GM18499 (cell line): ENCODE measurements around the gene TATDN3.
A peak's percentile ranks its signal among the peaks of the same experiment; 100 is the strongest.
"Not testable (repeated sequence)": the region's sequence is repeated elsewhere in the genome, so short reads cannot be mapped to it uniquely, and the experiment has no call there.

Source experiments
- ATAC-seq: cut with Tn5 transposase; IDR thresholded peaks from one replicate; pipeline ENCODE4 v1.9.1; 2021; ENCODE audit warnings: moderate number of reproducible peaks; ENCODE audit not compliant: insufficient read depth, unreplicated experiment

The TATDN3 gene

DNA sequence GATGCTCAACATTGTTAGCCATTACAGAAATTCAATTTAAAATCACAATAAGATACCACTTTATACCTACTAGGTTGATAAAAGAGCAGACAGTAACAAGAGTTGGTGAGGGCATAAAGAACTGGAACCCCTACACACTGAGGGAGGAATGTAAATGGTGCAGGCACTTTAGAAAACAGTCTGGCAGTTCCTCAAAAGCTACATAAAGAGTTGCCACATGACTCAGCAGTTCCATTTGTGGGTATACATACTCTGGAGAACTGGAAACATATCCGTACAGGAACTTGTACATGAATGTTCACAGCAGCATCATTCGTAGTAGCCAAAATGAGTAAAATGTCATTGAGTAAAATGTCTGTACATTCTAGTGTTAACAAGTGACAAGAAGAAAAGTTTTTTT lies 17.1 kb upstream of the TATDN3 start:
- ATAC-seq = no peak

DNA sequence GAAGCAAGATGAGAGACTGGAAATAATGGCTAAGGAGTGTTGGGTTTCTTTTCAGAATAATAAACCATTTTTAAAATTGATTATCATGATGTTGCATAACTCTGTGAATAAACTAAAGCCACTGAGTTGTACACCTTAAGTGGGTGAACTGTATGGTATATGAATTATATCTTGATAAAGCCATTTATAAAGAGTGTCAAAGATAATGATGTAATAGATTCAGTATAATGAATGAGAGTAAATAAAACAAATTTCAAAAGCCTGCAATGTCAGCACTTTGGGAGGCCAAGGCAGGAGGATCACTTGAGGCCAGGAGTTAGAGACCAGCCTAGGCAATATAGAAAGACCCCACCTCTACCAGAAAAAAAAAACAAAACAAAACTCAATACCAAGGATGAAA lies 16.5 kb upstream of the TATDN3 start:
- no peak for ATAC-seq

- no peak for ATAC-seq
Observed at GRCh38 chr1:212777151-212777550, 14.5 kb upstream of the TATDN3 start.

GRCh38 chr1:212779086-212779485 lies 12.6 kb upstream of the TATDN3 start:
- ATAC-seq = not testable (repeated sequence)

DNA sequence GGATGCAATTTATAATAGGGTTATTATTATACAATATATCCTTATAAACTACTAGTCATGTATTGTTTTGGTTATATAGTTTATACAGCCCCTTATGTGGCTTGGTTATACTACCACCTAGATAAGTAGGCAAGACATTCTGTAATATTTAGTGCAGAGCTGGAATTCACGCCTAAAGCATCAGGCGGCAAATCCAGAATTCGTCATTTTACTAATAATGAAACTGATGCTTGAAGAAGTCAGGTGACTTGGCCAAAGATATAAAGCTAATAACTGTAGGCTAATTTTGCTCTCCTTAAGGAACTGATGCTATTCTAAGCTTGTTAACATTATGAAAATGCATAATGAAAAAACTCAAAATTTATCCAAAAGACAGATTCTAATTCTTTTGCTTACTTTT lies 10.9 kb upstream of the TATDN3 start:
- no peak for ATAC-seq

DNA sequence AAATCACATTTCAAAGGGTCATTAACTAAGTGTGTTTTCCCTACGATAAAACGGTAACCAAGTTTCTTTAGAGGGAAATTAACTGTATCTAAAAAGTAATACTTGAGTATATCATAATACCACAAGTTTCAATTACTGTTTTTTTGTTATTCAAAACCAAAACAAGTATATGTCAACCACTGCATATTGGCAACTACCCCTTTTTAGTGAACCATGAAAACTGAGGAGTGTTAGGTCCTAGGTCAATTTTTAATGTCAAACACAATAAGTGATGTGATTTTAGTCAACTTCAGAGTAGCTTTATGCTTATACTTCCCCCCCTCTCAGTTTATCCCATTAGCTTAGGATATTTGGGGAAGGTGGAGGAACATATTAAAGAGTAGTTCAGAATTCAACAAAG lies 10.5 kb upstream of the TATDN3 start:
- ATAC-seq = no peak

- ATAC-seq = no peak
Observed at GRCh38 chr1:212782422-212783154, 9.1 kb upstream of the TATDN3 start.

GRCh38 chr1:212783976-212784375 lies 7.7 kb upstream of the TATDN3 start:
- ATAC-seq = no peak

DNA sequence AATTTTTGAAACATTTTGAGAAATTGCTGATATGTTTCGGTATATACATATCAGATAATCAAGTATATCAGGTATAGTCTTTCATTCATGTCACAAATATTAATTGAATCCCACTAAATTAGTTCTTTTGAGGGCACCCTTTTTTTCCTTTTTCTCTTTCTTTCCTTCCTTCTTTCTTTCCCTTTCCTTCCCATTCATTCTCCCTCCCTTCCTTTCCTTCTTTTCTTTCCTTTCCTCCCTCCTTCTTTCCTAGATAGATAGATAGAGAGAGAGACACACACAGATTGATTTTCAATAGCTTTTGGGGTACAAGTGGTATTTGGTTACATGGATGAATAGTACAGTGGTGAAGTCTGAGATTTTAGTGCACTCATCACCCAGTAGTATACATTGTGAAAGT lies 5.8 kb upstream of the TATDN3 start:
- ATAC-seq = no peak

- ATAC-seq = peak; percentile 19
Observed at GRCh38 chr1:212791261-212791675, 426 bp upstream of the TATDN3 start.

DNA sequence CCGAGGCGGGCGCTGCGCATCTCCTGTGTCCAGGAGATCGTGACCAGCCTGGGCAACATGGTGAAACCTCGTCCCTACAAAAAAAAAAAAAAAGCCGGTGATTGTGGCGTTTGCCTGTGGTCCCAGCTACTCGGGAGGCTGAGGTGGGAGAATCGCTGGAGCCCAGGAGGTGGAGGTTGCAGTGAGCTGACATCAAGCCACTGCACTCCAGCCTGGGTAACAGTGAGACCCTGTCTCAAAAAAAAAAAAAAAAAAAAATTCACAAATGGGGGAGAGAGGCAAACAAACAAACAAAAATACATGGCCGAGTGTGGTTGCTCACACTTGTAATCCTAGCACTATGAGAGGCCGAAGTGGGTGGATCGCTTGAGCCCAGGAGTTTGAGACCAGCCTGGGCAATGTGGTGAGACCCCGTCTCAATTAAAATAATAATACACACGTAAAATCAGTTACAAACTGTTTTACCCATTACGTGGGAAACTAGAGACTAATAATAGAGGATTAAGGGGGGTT lies 758 bp downstream of the TATDN3 start:
- ATAC-seq = no peak

DNA sequence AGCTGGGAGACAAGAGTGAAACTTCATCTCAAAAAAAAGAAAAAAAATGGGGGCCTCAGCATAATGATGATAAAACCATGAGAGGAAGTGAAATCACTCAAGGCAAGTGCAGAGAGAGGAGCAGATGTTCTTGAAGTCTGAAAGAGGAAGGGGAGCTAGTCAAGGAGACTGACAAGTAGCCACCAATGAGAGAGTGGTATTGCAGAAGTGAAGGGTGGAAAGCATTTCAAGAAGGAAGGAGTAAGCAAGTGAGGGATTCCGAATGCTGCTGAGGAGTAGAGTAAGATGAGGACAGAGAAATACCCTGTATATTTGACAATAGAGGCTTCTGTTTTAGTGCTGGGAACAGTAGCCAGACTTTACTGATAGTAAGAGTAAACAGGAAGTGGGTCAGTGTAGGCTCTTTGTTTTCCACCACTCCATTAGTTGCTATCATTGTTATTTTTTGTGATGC lies 2.9 kb downstream of the TATDN3 start:
- peak; percentile 71 for ATAC-seq

- ATAC-seq = no peak
Observed at GRCh38 chr1:212797681-212798080, 6.0 kb downstream of the TATDN3 start.

DNA sequence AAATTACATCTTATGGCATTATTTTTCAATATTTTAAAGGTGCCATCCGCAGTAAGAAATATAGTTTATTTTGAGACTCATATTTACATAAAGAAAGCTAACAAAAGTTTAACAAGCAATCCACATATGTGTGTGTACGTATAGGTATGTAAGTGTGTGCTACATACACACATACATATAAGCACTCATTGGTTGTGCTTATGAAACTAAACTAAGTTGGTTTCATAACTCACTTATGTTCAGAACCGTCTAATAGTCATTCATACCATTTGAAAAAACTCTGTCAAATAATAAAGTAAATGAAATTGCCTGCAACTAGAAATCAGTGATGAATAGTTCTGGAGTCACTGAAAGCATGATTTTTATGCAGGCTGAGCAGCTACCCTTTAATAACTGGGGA lies 14.1 kb downstream of the TATDN3 start:
- no peak for ATAC-seq

DNA sequence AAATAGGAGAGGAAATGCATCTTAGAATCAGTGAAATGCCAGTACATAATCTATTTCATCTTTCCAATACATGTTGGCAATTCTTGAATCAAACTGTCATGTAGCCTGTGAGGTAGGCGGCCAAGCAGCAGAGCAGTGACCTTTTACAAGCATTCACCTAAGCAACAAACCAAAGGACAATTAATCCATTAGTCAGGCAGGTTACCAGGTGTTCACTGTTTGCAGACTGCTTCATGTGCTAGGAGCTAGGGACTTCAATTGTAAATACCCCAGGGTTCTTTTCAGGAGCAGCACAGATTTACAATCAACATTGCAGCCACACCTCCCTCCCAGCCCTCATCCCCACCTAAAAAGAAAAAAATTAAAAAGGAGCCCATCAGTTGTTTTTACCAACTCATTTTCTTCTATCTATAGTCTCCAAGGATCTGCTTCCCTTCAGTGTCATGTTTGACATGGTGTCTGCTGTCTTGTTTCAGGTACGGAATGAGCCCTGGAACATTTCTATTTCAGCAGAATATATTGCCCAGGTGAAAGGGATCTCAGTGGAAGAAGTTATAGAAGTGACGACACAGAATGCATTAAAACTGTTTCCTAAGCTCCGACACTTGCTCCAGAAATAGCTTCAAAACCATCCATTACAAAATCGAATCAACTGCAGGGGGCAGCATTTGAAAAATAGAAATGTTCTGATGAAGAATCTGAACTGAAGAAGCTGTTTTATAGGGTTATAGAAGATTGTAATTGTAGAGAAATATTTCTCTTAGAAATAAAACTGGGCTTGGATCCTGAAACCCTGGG lies 23.0 kb downstream of the TATDN3 start:
- no peak for ATAC-seq

DNA sequence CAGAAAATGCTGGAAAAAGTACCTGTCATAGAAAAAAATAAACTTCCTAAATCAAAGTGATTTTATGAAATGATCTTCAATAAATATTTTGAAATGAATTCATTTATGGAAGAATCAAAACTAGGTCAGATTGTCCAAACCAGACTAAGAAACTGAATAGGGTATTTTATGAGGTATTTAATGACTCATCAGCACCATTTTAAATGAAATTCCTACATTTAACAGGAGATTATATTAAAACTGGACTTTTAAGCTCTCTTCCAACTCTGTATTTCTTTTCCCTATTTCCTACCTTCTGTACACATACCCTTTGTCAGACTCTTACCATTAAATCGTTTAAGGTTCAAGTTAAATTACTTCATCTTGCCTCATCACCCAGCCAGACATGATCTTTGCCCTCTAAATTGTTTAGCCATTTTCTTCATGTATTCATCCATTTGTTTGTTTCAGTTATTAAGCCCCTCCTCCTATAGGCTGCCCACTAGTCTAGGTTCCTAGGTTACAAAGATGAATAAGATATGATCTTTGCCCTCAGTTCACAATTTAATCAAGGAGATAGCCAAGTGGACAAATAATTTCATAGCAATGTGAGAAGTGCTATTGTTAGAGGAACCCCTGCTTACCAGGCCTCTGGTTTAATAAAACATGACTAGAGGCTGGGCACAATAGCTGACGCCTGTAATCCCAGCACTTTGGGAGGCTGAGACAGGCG lies 25.0 kb downstream of the TATDN3 start:
- no peak for ATAC-seq

- peak; percentile 55 for ATAC-seq
Observed at GRCh38 chr1:212819726-212820125, 28.0 kb downstream of the TATDN3 start.

DNA sequence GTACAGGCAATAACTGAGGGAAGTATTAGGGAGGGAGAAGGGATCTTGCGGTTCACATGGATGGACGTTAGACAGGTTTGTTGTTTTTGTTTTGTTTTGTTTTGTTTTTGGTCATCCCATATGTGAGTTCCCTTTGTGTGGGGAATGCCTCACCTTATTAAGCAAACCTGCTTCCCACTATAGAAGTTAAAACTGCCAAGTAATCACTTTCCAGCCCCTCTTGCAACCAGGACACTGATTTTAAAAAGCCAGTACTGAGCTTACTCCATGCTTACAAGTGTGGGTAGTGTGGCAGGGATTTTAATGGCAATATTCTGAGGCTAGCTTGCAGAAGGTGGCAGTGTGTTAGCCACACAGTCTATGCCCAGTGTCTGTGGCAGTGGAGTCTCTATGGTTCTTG lies 29.3 kb downstream of the TATDN3 start:
- no peak for ATAC-seq

- no peak for ATAC-seq
Observed at GRCh38 chr1:212822956-212823355, 31.3 kb downstream of the TATDN3 start.

- ATAC-seq = no peak
Observed at GRCh38 chr1:212824201-212824600, 32.5 kb downstream of the TATDN3 start.
